IPS-NIHi11 (cell line): ENCODE data around the gene GP5.

Experiments
- DNase-seq: peaks from one replicate; pipeline ENCODE4 v3.0.0; 2012; ENCODE audit warnings: mixed read lengths, low spot score

The GP5 gene

GRCh38 chr3:194396859-194397756 is 2.0 kb downstream of the GP5 start:
- DNase-seq, result peak; percentile 63

DNA sequence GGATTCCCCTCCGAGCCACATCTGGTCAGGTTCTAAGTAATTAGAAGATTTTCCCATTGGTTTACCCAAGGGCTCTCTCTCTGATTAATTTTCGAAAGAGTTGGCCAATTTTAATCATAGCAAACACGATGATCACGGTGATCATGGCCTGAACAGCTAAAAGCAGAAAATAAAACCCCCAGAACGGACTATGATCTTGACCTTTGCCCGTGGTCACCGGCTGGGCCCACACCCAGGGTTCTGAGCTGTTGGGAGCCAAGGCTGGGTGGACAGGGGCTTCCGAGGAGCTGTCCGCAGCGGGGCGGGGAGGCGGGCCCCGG is 2.6 kb downstream of the GP5 start:
- DNase-seq, result peak; percentile 34

DNA sequence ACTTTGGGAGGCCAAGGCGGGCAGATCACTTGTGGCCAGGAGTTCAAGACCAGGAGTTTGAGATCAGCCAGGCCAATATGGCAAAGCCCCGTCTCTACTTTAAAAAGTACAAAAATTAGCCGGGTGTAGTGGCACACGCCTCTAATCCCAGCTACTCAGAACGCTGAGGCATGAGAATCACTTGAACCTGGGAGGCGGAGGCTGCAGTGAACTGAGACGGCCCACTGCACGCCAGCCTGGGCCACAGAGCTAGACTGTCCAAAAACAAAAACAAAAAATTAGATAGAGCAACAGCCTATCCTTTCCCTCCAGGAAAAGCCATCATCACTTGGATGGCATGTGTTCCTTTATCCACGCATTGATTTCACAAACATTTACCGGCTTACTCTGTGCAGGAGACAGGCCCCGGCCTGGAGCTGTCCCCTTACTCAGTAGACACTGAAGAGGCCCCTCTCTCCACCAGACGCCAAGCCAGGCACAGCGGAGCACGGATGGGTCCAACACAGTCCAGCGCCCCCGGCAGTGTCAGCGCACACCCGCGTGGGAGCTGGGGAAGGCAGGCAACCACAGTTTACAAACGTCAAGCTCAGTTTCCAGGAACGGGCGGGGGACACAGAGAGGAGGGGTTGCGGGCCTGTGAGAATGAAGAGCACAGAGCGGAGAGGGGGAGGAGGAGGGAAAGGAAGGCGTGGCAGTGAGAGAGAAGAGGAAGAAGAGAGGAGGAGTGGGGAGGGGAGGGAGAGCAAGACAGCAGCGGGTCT is 3.1 kb downstream of the GP5 start:
- DNase-seq, result peak; percentile 64

DNA sequence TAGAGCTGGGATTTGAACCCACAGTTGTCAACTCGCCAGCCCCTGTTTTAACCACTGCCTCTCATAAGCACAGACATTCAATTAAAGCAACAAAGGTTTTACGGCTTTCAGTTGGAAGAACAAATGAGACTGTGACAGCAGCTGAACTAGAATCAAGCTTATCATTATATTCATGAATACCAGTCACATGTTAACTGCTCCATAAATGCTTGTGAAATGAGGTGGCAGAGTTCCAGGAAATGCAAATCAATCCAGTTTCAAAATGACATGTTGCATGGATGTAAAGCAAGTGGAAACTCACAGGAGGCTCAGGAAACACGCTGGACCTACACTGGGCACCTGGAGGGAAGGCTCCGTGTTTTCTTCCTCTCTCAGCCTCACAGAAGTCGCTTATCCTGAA is 3.9 kb downstream of the GP5 start:
- DNase-seq, result no peak

- DNase-seq, result no peak
These were observed 6.5 kb downstream of the GP5 start for GRCh38 chr3:194392576-194392975.

DNA sequence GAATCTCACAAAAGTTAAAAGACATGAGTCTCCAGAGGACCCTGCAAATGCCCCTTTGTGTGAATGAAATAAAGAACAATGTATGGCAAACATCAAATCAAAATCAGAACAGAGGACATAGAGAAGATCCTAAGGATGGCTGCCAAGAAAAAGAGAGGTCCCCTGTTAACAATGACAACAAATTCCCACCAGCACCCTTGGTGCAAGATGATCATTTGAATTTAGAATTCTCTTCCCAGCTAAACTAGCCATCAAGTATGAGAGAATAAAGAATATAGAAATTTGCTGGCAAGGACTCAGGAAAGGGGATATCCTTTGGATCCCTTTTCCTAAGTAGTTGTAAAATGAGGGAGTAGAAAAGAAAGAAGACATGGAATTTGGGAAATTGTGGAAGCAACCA is 8.2 kb downstream of the GP5 start:
- no peak for DNase-seq

DNA sequence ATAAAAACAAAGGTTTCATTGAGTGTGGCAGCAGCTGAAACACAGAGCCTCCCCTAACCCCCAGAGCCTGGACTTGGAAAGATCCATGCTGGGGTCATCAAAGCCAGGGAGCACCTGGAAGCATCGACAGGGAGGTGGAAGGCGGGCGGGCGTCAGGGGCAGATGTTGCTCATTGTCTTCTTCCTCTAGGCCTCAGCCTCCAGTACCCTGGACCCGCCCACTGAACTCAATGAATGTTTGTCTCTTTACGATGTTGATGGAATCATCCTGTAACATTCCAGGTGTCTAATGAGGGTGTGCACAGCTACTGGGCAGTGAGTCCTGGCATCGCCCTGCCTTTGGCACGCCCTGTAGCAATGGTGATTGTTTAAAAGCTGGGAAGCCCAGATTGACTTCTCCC is 9.8 kb downstream of the GP5 start:
- no peak for DNase-seq

DNA sequence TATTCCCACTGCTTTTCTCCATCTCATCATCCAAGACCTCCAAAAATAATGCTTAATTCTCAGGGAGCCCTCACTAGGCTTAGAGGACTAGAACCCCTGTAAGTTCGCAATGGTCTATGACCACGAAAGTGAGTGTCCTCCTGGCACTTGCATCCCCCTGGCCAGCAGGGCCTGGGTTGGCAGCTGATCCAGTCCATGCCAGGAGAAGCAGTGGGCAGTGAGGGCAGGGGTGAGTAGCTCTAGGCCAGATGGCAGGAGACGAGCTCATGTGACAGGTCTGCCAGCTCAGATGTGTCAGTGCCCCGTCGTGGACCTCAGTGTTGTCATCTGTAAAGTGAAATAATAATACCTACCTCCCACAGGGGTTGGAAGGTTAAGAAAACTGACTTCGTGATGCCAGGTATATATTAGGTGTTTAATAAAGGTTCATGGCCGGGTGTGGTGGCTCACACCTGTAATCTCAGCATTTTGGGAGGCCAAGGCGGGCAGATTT is 11.1 kb downstream of the GP5 start:
- DNase-seq, result no peak

DNA sequence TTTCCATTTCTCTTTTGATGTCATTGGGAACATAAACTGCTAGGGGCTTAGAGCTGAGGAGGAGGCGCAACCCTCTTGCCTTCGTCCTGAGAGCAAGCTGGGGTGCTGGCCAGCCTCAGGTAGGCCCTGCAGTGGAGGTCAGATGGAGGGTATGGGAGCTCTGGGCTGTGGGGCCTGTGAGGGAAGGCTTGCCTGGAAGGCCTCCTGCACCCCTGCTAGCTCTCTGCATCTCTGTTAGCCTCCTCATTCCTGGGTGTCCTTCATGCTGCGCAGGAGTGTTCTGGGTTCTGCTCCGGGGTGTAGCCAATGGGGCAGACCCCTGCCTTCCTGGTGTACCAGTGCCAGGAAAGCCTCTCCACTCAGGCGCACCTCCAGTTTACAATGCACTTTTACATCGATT is 11.8 kb downstream of the GP5 start:
- no peak for DNase-seq

- no peak for DNase-seq
These were observed 12.4 kb downstream of the GP5 start for GRCh38 chr3:194386648-194387047.

- no peak for DNase-seq
These were observed 13.0 kb downstream of the GP5 start for GRCh38 chr3:194386066-194386465.

DNA sequence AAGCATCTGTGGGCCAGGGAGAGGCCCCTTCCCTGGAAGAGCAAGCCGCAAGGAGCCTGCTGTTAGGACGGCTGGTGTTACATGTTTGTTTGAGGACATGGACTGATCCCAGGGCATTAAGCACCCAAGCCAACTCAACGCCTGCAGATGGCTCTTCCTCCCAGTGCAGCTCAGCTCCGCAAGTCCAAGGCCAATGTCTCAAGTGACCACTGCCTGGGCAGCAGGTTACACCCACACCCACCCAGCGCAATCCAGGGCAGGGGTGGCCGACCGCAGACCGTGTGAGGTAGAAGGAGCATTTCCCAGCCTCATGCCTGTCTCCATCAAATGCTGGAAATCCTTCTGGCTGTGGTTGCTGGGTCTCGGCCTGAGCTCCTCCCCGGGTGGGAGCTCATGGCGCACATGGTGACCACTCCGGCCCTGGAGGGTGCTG is 14.5 kb downstream of the GP5 start:
- DNase-seq, result no peak

DNA sequence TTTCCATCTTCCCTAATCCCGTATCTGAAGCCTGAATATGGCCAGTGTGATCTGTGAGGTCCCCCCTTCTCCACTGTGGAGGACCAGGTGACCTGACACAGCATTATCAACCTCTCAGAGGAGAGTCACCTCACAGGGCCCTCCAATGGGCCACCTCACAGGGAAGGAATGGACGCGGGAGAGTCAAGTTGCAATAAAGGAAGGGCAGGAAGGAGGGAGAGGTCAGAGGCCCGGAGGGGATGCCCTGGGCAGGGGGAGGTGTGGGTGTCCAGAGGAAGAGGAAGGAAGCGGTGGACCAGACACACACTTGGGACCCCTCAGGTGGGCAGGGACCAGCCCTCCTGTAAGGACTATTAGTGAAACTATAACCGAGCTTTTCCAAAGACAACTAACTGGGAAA is 14.9 kb downstream of the GP5 start:
- no peak for DNase-seq

GRCh38 chr3:194383276-194383940 is 15.7 kb downstream of the GP5 start:
- no peak for DNase-seq

DNA sequence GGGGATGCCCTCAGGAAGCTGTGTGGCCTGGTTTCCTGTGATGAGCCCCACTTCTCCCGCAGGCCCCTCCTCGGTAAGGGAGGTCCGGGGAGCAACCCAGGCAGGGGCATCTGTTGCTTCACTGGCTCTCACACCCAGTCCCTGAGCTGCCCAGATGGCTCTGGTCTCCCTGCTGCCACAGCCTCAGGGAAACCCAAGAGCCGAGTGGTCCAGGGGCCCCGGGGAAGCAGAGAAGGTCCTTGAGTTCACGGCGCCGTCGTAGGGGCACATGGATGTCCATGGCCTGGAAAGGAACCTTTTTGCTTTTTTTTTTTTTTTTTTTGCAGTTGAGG is 16.2 kb downstream of the GP5 start:
- DNase-seq, result no peak

DNA sequence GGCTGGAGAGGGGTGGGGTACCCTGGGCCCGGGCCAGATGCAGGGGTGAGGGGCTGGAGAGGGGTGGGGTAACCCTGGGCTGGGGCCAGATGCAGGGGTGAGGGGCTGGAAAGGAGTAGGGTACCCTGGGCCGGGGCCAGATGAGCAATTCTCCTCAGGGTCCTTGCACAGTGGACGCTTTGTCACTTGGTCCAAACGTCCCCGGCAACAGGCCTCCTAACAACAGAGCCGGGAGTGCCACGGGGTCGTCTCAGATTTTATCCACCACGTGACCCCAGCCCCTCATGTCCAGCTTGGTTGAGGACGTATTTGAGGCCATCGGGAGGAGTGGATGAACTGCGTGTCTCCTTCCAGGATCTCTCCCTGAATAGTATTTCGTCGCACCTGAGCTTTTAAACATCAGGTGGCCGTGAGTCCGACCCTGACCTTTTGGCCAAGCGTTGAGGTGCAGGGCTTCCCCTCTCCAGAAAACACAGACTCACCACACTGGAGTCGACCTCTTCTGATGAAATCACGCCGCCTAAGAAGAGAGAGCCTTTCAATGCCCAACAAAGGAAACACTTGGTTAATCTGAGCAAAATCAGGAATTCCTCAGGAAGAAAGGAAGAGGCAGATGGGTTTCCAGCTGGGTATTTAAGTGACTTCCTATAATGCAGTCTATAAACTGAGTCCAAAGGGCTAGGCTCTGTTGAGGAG is 16.7 kb downstream of the GP5 start:
- no peak for DNase-seq

GRCh38 chr3:194381460-194381875 is 17.6 kb downstream of the GP5 start:
- DNase-seq, result peak; percentile 85

GRCh38 chr3:194380326-194380725 is 18.7 kb downstream of the GP5 start:
- DNase-seq, result no peak

DNA sequence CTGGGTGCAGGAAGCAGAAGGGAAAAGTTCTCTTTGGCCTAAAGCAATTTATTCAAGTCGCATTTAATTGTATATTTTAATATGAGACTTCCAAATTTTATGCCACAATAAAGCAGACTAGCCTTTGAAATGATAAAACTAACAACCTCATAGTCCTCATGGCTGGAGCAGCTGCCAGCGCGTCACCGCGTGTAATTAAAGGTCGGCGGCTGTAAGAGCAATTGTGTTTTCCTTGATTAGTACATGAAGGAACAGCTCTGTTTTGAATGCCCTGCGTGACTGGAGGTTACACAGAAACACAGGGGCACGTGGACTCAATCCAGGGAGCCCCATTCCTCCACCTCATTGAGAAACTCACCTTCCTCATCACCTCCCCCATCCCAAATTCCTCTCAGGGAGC is 19.4 kb downstream of the GP5 start:
- no peak for DNase-seq

DNA sequence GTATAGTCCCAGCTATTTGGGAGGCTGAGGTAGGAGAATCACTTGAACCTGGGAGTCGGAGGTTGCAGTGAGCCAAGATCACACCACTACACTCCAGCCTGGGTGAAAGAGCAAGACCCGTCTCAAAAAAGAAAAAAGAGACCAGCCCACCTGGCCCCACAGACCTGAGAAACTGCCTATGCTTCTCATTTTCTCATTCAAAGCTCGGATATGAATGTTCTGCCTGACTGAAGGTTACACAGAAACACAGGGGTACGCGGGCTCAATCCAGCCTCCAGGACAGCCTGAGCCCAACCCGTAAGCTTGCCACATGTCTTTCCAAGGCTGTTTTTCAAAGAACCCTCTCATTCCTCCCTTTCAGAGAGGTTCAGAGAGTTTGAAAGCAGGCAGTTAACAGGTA is 19.8 kb downstream of the GP5 start:
- no peak for DNase-seq

GRCh38 chr3:194377708-194378107 is 21.4 kb downstream of the GP5 start:
- no peak for DNase-seq

DNA sequence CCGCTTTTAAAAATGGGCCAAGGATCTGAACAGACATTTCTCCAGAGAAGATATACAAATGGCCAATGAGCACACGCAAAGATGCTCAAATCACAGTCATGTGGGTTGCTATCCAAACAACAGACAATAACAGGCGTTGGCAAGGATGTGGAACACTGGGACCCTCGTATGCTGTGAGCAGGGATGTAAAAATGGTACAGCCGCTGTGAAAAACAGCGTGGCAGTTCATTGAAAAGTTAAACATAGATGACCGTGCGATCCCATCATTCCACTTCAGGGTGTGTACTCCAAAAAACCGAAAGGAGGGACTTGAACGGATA is 22.9 kb downstream of the GP5 start:
- DNase-seq, result no peak
